SK-N-SH treated with all-trans-retinoic acid at 6 μM for 48 hours (cell line): ENCODE measurements around the gene PLXDC2.
A peak's percentile ranks its signal among the peaks of the same experiment; 100 is the strongest.
"Not testable (repeated sequence)": the region's sequence is repeated elsewhere in the genome, so short reads cannot be mapped to it uniquely, and the experiment has no call there.

Experiments
- ATAC-seq: fragments of 200-7000 bp; cut with Tn5 transposase; 3 replicates; pipeline ENCODE4 v1.9.1; 2020; ENCODE audit warnings: mild to moderate bottlenecking, moderate library complexity
- ARNTL ChIP-seq: fragments of 450-650 bp; formaldehyde crosslinking; IDR thresholded peaks from 2 replicates; pipeline ENCODE4 v1.5.0; 2020; ENCODE audit warnings: low read depth, mild to moderate bottlenecking, moderate library complexity, borderline replicate concordance
- BACH2 ChIP-seq: fragments of 250-450 bp; sonication (Bioruptor Pico); IDR thresholded peaks from 2 replicates; pipeline ENCODE4 v1.9.0; 2021; ENCODE audit warnings: mild to moderate bottlenecking, borderline replicate concordance
- CSDC2 ChIP-seq: fragments of 250-450 bp; sonication (Bioruptor Pico); IDR thresholded peaks from 2 replicates; pipeline ENCODE4 v1.5.0; 2020; ENCODE audit warnings: mild to moderate bottlenecking, moderate library complexity
- ESRRG ChIP-seq: fragments of 250-450 bp; sonication (Bioruptor Pico); IDR thresholded peaks from 2 replicates; pipeline ENCODE4 v1.6.1; 2021; ENCODE audit warnings: mild to moderate bottlenecking
- GLIS3 ChIP-seq: fragments of 250-450 bp; sonication (Bioruptor Pico); IDR thresholded peaks from 2 replicates; pipeline ENCODE4 v1.5.0; 2020; ENCODE audit warnings: mild to moderate bottlenecking, moderate library complexity
- ISL1 ChIP-seq: fragments of 250-450 bp; sonication (Bioruptor Pico); IDR thresholded peaks from 2 replicates; pipeline ENCODE4 v2.1.2; 2022; ENCODE audit warnings: mild to moderate bottlenecking, moderate library complexity
- OSR1 ChIP-seq: fragments of 250-450 bp; sonication (Bioruptor Pico); IDR thresholded peaks from 2 replicates; pipeline ENCODE4 v1.8.0; 2022; ENCODE audit warnings: moderate library complexity, mild to moderate bottlenecking, inconsistent platforms
- PPARA ChIP-seq: fragments of 250-450 bp; sonication (Bioruptor Pico); IDR thresholded peaks from 2 replicates; pipeline ENCODE4 v1.5.0; 2020; ENCODE audit warnings: mild to moderate bottlenecking, borderline replicate concordance
- RARB ChIP-seq: fragments of 250-450 bp; sonication (Bioruptor Pico); IDR thresholded peaks from 2 replicates; pipeline ENCODE4 v1.8.0; 2021; ENCODE audit warnings: mild to moderate bottlenecking, moderate library complexity
- SNAI2 ChIP-seq: fragments of 250-450 bp; sonication (Bioruptor Pico); IDR thresholded peaks from 2 replicates; pipeline ENCODE4 v1.5.0; 2020; ENCODE audit warnings: mild to moderate bottlenecking, moderate library complexity
- TOX ChIP-seq: fragments of 250-450 bp; sonication (Bioruptor Pico); IDR thresholded peaks from 2 replicates; pipeline ENCODE4 v1.8.0; 2021; ENCODE audit warnings: mild to moderate bottlenecking, moderate library complexity, borderline replicate concordance
- ZC3H10 ChIP-seq: fragments of 250-450 bp; sonication (Bioruptor Pico); IDR thresholded peaks from 2 replicates; pipeline ENCODE4 v1.5.1; 2021; ENCODE audit warnings: mild to moderate bottlenecking, moderate library complexity
- ZFP30 ChIP-seq: fragments of 450-650 bp; formaldehyde crosslinking; IDR thresholded peaks from 2 replicates; pipeline ENCODE4 v1.5.0; 2022; ENCODE audit warnings: mild to moderate bottlenecking, moderate library complexity
- ZNF565 ChIP-seq: fragments of 450-650 bp; formaldehyde crosslinking; conservative IDR thresholded peaks from 2 replicates; pipeline ENCODE4 v1.5.0; 2020; ENCODE audit warnings: low read depth, mild to moderate bottlenecking, moderate library complexity
- ZNF8 ChIP-seq: fragments of 450-650 bp; formaldehyde crosslinking; IDR thresholded peaks from 2 replicates; pipeline ENCODE4 v1.5.0; 2020; ENCODE audit warnings: mild to moderate bottlenecking, moderate library complexity
- TF ChIP-seq, protein P1 (sequence below): fragments of 250-450 bp; sonication (Bioruptor Pico); IDR thresholded peaks from 2 replicates; pipeline ENCODE4 v1.5.1; 2021; ENCODE audit warnings: mild to moderate bottlenecking, moderate library complexity
- TF ChIP-seq, protein P2 (sequence below): fragments of 250-450 bp; sonication (Bioruptor Pico); IDR thresholded peaks from 2 replicates; pipeline ENCODE4 v1.5.1; 2020; ENCODE audit warnings: low read depth, mild to moderate bottlenecking, moderate library complexity
- TF ChIP-seq, protein P3 (sequence below): fragments of 250-450 bp; sonication (Bioruptor Pico); IDR thresholded peaks from 2 replicates; pipeline ENCODE4 v1.5.0; 2020; ENCODE audit warnings: mild to moderate bottlenecking, moderate library complexity

The PLXDC2 gene

DNA sequence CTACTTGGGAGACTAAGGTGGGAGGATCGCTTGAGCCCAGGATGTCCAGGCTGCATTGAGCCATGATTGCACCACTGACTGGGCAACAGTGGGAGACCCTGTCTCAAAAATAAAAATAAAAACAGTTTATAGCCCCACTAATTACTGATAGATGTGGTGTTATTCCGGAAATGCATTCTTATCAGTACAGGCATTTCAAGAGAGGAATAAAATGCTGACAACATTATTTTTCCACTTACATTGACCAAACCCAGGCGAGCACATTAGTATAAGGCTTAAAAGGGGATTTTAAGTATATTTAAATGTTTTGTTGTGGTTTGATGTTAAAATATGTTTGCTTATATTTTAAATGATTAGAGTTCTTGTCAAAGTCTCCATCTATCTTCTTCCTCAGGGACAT is 359.5 kb downstream of the PLXDC2 start:
- TF ChIP-seq OSR1 = no peak
- no peak for TF ChIP-seq ZC3H10 (CRISPR knock-in tag)
- no peak for TF ChIP-seq ISL1 (CRISPR knock-in tag)
- TF ChIP-seq RARB (CRISPR knock-in tag) = no peak
- no peak for ATAC-seq

DNA sequence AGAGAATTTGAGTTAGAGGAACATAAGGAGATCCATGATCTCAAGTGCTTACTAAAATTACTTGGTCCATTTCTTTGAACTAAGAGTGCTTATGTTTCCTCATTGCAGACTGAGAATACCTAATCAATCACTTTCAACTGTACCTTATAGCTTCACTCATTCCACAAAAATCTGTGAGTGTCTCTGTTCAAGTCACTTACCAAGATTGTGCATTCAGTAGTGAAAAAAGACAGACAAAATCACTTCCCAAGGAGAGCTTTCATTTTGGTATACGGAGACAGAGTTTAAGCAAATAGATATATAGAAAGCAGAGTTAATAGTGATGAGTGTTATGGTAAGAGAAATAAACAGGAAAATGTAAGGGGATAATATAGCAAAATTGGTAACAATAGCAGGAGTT is 364.5 kb downstream of the PLXDC2 start:
- no peak for TF ChIP-seq ZFP30 (CRISPR knock-in tag)
- TF ChIP-seq GLIS3 (CRISPR knock-in tag) = no peak
- no peak for TF ChIP-seq ZNF565 (CRISPR knock-in tag)
- TF ChIP-seq TOX = no peak
- no peak for TF ChIP-seq SNAI2
- no peak for ATAC-seq

DNA sequence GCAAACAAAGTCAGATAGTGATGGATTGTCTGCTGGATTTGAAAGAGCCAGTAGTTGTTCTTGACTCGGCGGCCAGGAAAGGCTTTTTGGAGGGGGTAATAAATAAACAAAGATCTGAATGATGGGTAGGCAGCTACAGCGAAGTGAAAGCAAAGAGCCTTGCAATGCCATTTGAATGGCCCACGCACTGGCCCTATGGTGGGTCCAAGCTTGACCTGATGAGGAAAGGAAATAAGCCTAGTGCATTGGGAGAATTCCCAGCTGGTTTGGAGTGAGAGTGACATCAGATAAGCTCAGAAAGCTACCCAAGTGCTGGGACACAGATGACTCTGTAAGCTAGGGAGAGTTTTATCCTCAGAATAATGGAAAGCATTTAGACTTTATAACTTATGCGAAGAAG is 365.2 kb downstream of the PLXDC2 start:
- no peak for ATAC-seq
- TF ChIP-seq ZNF565 (CRISPR knock-in tag) (no peak), OSR1 (no peak), ARNTL (no peak), ESRRG (no peak), ZNF8 (no peak), CSDC2 (CRISPR knock-in tag) (no peak), SNAI2 (no peak), BACH2 (CRISPR knock-in tag) (no peak), ISL1 (CRISPR knock-in tag) (no peak)
- TF ChIP-seq, protein P1, sequence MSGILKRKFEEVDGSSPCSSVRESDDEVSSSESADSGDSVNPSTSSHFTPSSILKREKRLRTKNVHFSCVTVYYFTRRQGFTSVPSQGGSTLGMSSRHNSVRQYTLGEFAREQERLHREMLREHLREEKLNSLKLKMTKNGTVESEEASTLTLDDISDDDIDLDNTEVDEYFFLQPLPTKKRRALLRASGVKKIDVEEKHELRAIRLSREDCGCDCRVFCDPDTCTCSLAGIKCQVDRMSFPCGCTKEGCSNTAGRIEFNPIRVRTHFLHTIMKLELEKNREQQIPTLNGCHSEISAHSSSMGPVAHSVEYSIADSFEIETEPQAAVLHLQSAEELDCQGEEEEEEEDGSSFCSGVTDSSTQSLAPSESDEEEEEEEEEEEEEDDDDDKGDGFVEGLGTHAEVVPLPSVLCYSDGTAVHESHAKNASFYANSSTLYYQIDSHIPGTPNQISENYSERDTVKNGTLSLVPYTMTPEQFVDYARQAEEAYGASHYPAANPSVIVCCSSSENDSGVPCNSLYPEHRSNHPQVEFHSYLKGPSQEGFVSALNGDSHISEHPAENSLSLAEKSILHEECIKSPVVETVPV (CRISPR knock-in tag) = no peak

DNA sequence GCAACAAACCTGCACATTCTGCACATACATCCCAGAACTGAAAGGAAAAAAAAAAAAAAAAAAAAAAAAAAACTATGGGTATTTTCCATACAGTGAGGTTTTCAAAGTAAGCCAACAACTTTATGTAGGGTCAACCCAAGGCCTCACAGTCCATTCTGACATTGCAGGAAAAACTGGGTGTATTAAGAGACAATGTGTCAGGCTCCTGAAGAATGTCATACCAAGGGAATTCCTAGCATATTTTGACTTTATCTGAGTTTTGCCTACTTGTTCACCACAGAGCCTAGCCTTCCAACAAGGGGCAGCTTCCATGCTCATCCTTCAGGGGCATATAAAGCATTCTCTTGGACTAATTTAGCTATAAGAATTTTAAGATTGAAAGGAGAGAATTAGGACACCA is 368.9 kb downstream of the PLXDC2 start:
- ATAC-seq = peak; percentile 67
- 0 out of 2 replicates have a peak, but pooled peaks have one; percentile 23 for TF ChIP-seq ISL1 (CRISPR knock-in tag)
- TF ChIP-seq SNAI2 = no peak

DNA sequence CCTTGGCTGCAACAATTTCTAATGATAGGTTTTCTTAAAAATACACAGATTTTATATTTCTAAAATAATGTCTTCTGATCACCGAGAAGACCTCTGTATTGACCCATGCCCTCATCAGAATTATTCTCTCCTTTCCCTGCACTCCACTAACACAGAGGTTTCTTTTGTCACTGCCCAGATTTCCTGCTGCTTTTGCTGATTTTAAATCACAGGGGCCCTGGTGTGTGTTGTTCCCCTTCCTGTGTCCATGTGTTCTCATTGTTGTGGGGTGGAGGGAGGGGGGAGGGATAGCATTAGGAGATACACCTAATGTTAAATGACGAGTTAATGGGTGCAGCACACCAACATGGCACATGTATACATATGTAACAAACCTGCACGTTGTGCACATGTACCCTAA is 375.2 kb downstream of the PLXDC2 start:
- ATAC-seq = not testable (repeated sequence)

DNA sequence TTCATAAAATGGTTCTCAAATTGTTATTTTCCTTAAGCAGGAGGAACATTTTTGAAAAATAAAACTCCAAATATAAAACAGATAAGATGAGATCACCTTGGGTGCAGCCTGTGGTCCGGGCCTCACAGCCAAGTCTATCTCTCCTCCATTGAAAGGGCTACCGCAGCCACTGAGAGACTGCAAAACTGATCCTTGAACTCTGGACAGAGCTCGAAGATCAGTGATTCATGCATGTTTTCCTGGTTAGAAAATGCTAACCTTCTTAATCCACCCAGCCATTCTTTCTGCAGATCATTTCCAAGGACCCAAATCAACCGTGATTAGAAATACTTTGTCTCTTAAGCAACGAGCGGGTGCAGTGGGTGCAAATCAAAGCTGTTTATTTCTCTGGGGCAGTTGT is 378.8 kb downstream of the PLXDC2 start:
- TF ChIP-seq CSDC2 (CRISPR knock-in tag) = no peak
- ATAC-seq = no peak

DNA sequence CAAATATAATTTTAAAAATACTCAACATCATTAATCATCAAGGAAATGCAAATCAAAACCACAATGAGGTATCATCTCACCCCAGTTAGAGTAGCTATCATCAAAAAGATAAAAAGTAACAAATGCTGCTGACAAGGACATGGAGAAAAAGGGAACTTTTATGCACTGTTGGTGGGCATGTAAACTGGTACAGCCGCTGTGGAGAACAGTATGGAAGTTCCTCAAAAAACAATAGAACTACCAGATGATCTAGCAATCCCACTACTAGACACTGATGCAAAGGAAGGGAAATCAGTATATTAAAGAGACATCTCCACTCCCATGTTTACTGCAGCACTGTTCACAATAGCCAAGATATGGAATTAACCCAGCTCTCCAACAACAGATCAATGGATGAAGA is 384.5 kb downstream of the PLXDC2 start:
- no peak for ATAC-seq
- TF ChIP-seq, protein P2, sequence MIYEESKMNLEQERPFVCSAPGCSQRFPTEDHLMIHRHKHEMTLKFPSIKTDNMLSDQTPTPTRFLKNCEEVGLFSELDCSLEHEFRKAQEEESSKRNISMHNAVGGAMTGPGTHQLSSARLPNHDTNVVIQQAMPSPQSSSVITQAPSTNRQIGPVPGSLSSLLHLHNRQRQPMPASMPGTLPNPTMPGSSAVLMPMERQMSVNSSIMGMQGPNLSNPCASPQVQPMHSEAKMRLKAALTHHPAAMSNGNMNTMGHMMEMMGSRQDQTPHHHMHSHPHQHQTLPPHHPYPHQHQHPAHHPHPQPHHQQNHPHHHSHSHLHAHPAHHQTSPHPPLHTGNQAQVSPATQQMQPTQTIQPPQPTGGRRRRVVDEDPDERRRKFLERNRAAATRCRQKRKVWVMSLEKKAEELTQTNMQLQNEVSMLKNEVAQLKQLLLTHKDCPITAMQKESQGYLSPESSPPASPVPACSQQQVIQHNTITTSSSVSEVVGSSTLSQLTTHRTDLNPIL (CRISPR knock-in tag) = no peak
- TF ChIP-seq GLIS3 (CRISPR knock-in tag) (no peak), ARNTL (no peak), ZNF565 (CRISPR knock-in tag) (no peak), PPARA (CRISPR knock-in tag) (no peak), TOX (no peak), ZFP30 (CRISPR knock-in tag) (no peak), CSDC2 (CRISPR knock-in tag) (no peak), ESRRG (no peak), ZC3H10 (CRISPR knock-in tag) (no peak), OSR1 (no peak)
- TF ChIP-seq, protein P1 (CRISPR knock-in tag) = no peak
- TF ChIP-seq, protein P3, sequence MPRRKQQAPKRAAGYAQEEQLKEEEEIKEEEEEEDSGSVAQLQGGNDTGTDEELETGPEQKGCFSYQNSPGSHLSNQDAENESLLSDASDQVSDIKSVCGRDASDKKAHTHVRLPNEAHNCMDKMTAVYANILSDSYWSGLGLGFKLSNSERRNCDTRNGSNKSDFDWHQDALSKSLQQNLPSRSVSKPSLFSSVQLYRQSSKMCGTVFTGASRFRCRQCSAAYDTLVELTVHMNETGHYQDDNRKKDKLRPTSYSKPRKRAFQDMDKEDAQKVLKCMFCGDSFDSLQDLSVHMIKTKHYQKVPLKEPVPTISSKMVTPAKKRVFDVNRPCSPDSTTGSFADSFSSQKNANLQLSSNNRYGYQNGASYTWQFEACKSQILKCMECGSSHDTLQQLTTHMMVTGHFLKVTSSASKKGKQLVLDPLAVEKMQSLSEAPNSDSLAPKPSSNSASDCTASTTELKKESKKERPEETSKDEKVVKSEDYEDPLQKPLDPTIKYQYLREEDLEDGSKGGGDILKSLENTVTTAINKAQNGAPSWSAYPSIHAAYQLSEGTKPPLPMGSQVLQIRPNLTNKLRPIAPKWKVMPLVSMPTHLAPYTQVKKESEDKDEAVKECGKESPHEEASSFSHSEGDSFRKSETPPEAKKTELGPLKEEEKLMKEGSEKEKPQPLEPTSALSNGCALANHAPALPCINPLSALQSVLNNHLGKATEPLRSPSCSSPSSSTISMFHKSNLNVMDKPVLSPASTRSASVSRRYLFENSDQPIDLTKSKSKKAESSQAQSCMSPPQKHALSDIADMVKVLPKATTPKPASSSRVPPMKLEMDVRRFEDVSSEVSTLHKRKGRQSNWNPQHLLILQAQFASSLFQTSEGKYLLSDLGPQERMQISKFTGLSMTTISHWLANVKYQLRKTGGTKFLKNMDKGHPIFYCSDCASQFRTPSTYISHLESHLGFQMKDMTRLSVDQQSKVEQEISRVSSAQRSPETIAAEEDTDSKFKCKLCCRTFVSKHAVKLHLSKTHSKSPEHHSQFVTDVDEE (CRISPR knock-in tag) = no peak
